HTERT RPE-1 (cell line): ENCODE results near the gene QSOX2.

Source experiments
- in situ Hi-C: fragments of 300-500 bp; cut with MboI; formaldehyde crosslinking; loops from 4 replicates; pipeline ENCODE4 v1.14.3; 2020; ENCODE audit warnings: low sequenced_read_pairs

Gene QSOX2

DNA sequence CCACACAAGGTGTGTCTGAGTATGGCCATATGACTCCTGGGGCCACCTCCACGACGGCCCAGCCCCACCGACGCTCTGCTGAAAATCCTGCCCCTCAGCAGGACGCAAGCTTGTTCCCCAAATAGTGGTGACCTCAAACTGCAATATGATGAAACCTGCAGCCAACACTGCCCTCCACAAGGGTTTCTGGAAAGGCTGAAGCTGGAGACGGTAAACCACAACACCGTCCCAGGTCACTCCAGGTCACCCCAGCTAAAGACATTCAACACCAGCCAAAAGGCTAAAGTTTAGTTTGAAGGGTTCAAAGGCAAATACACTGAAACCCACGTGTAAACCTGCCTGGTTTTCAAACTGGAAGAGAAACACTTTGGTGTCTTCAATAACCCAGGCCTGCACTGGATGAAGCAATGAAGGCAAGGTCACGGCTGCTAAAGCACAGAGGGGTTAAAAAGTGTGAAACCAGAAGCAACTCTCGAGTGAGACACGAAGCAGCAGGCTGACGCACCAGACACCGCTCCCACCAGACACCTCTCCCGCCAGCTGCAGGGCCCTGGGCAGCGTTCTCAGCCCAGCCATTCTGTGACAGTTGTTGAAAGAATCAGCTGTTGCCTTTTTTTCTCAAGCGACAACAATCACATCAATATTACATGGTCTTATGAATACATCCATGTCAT, 38.9 kb downstream of the QSOX2 start:
- in situ Hi-C loops = no loop called here

DNA sequence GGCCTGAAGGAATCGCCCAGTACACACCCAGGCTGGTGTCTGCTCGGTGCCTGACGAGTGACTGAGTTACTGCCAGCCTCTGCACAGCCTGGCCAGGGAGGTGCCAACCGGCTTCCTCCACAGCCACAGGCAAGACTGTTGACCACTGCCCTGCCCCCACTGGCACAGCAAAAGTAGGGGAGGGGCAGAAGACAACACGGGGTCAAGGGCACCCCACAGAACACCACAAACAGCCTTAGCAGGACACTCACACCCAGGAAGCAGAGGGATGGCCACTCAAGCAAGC, 40.0 kb downstream of the QSOX2 start:
- in situ Hi-C loops = no loop called here

DNA sequence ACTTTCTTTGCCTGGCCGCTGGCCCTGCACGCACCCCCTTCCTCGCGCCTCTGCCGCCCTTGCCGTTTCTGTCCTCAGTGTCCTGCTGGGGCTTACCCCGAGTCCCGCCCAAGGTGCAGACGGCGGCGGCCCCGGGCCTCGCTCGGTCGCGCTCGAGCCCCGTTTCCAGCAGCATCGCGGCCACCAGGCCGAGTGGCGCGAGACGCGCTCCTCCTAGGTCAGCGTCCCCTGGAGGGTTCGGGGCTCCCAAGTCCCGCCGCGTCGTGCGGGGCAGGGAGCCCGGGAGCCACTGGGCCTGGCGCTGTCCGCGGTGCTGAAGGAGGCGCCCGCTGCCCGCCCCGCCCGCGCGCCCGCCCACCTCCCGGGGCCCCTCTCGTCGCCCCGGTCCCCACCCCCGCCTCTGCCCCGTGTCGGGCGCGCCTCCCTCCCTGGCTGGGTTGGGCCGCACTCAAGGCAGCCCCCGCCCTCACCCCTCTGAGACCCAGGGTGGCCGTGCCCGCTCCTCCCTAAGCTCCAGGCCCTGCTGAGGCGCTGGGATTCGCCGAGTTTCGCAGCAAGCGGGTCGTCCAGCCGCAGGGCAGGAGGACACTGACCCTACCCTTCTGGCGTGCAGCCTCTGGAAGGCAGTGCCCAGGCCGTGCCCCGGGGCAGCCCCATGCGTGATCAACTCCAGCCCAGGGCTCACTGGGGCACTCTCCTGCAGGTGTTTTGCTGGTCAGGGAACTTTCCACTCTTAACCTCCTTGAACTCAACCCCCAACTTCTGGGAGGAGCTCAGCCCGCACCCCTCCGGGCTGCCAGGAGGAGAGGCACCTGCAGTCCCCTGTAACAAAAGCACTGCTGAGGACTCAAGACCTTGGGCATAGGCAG, 40.5 kb downstream of the QSOX2 start, which contains the start of gene LHX3:
TSS of gene LHX3 (minus strand) at position 291 of the 869 bp plus-strand sequence. CDS start at position 175, 116 bp downstream.
- in situ Hi-C loops = no loop called here

DNA sequence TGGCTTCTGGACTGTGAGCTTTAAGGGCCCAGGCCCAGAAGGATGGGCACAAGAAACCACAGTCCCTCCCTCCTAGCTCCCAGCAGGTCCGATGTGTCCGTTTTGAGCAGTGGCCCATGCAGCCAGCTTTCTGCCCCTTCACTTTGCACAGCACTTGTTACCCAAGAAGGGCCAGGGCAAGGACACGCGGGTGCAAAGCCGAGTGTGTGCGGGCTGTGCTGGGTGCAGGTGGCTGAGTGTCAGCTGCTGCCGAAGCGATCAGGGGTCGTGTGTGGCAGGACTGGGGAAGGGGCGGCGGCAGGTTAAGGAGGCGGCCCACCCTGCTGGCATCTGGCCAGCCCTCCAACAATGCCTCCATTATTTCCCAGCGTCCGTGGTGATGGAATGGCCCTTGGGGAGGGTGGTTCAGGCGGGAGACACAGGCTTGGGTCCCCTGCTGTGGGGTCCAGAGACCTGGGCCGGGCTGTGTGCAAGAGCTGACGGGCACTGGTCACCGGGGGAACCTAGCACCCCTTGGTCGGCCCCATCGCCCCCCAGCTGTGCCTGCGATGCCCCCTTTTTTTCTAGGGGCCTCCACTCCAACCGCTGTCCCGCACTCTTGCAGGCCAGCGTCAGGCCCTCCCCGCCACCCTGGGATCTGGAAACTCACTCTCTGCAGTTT, 41.3 kb downstream of the QSOX2 start:
- in situ Hi-C loops = no loop called here

DNA sequence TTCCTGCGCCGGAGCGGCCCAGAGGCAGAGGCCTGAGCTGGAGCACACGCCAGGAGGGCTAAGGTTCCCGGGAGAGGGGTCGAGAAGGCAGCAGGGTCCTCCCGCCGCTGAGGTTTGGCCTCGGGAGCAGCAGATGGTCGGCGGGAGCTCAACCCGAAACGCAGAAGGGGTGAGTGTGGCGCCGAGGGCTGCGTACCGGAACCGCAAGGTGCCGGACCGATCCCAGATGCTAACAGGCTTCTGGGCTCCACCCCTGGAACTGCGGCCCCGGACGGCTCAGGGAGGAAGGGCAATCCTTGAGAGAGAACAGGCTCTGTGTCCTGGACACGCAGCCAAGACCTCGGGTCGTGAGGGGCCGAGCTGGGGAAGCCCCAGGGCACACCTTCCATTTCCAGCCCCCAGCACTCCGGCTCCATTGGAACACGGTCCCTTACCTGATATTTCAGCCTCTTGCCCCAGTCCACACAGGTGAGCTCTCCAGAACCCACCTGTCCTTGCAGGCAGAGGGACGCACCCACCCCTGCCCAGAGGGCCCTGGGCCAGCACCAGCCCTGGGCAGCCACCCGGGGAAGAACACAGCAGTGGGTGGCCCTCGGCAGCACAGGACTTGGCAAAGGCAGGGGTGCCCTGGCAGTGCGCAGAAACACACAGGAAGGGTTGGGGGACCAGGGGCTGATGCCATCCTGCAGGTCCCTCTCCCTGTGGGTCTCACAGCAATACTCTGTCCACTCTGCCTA, 42.0 kb downstream of the QSOX2 start:
- in situ Hi-C loops = no loop called here

DNA sequence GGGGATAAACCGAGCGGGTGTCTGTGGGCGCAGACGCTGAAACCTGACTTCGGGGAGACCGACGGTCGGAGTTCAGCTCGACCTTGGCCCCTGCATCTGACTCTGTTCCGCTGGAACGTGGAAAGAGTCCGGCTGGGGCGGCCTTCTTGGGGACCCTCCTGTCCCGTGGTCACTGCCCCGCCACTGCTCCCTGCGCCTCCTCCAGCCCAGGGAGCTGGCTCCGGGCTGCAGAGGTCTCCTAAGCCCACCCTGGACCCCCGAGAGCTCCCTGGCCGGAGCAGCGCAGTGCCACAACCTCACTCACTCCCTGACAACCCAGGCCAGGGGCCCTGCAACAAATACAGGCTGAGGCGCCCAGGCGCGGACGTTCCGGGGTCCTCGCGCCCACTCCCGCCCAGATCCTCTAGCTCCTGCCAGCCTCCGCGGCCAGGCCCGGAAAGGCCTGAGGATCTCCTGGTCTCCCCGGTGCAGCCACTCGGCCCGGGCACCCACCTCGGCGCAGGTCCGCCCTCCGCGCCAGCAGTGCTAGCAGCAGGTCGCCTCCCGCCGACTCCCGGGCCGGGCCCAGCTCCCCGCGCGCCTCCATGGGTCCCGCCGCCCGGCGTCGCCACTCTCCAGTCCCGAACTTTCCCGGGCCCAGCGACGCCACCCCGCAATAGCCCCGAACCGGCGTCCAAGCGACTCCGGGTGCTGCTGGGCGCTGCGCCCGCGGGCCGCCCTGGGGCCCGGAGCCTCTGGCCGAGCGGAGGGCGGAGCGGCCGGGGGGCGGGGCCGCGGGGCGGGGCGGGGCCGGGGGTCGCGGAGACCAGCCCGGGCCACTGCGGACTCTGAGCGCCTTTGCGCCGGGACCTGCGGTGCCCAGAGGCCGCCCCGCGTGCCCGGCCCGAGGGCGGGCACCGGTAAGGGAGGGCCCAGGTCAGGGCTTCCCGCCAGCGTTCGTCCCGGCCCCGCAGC, 42.9 kb downstream of the QSOX2 start:
- in situ Hi-C loops = no loop called here

DNA sequence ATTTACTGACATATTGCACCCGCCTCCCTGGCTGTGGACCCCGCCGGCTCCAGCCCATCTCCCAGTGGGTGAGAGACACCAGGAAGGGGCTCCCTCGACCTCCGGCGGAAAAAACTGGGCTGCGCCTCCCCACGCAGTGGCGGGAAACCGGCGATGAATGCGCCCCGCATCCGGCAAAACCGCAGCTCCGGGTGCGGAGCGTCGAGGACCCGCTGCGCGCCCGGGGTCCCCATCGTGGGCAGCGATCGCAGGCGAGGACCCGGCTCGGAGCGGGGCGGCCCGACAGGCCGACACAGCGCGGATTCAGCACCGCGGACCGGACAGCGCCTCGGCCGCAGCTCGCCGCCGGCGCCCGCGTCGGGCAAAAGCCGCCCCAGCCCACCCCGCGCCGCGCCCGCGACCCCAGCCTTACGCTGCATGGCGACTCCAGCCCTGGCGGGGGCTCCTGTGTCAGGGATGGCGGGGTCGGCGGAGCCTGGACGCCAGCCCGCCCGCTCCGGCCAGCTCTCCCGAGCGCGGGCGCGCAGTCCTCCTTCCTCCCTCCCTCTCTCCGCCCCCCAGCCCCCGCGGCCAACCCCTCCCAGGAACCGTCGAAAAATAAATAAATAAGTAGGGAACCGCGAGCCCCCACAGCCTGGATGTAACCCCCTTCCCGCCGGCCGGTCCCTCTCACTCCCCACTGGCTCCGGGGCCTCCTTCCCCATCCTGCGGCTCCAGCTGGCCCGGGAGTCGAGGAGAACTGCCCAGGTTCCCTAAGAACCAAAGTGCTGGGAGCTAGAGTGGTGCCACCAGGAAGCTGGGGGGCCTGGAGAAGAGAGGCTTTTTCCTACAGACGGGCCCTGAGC, 43.8 kb downstream of the QSOX2 start:
- in situ Hi-C loops = no loop called here

DNA sequence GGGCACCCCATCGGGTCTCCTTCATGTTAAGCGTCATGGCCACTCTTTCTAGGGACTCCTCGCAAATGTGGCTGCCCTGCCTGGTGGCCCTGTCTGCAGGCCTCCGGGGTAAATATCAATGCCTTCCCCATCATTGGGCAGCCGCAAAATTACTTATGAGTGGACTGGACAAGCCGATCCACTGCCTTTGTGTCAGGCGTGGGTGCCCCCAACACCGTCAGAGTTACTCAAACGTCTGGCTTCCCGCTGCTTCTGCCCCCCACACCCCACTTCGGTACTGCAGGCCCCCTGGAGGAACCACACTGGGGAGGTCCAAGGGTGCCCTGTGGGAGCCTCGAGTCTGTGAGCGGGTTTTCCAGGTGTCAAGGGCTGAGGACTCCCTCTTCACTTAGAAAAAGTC, 44.4 kb downstream of the QSOX2 start:
- in situ Hi-C loops = no loop called here

DNA sequence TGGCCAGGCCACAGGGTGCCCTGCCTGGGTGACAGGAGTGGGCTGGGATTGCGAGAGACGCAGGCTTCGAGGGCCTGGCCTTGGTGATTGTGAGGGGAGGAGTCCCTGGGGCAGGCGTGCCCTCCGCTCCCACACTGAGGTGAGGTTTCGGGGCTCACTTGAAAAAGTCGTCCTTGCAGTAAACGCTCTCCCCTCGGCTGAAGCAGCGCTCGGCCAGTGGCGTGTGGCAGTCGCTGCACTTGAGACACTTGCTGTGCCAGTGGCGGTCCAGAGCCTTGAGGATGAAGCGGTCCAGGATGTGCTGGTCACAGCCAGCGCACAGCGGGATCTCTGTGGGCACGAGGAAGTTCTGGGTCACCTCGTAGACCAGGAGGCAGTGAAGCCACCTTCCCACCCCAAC, 45.2 kb downstream of the QSOX2 start:
- in situ Hi-C loops = no loop called here

DNA sequence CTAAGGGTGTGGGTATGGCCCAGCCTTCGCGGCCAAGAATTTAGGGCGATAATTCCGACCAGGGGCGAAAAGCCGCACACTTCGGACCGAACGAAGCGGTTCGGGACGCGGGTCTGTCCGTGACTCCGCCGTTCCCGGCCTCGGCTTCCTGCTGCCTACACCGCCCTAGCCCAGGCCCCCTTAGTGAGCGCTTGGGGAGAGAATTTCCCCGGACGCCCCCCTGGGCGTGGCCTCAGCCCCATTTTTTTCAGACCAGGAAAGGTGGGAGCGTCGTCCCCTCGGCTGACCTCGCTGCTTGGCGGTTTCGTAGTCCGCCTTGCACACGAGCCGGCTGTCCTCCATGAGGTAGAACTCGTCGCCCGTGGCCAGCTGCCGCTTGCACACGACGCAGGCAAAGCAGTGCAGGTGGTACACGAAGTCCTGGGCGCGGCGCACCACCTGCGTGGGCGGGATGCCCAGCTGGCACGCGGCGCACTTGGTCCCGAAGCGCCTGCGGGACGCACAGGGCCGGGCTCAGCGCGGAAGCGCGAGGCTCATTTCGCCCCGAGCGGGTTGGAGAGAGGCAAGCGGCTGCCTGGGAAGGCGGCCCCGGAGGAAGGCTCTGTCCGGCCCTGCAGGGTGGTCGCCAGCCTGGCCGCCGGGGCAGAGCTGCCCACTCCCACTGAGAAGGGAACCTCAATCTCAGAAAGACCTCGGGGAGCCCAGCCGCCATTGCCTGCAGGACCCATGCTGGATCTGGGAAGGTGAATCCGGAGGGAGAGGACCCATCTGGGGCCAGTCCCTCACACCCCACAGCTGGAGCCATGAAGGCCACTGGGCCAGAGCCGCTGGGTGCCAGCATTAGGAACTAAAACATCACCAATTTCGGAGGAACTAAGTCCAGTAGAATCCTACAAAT, 46.0 kb downstream of the QSOX2 start:
- in situ Hi-C loops = no loop called here

DNA sequence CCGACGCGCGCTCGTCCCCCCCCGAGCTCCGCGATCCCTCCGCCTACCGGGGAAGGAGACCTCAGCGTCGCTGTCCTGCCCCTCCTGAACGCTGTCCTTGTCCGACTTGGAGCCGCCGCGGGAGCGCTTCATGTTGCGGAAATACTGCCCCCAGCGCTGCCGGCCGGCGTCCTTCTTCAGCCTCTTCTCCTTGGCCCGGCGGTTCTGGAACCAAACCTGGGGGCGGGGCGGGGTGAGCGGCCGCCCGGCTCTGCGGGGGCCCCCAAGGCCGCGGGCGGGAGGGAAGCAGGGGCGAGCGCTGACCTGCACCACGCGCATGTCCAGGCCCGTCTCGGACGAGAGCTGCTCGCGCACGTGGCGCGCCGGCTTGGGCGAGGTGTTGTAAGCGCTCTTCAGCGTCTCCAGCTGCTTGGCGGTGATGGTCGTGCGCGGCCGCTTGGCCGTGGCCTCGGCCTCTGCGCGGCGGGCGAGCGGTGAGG, 47.0 kb downstream of the QSOX2 start:
- in situ Hi-C loops = no loop called here

DNA sequence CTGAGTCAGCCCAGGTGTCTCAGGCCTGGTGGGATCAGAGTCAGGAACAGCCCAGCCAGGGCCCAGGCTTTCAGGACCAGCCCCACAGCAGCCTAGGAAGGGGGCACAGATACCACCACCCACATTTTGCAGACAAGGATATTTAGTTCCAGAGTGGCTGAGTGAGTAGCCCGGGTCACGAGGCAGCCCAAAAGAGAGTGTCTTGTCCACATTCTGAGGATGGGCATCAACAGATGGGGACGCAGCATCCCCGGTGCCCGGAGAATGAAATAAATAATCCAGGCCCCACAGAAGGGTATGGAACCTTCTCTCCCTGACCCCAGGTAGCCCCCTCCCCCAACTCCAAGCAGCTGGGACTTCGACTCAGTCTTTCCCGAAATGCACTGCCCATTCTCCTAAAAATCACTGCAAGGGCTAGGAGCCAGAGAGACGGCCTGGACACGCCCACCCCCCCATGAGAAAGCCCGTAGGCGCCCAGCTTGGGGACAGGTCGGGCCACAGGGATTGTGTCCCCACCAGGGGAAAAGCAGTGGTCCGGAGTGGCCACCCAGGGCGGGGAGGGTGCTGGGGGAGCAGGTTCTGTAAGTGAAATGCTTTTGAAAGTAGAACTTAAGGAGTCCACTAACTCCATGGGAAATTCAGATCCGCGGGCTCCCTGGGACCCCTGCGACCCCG, 47.5 kb downstream of the QSOX2 start:
- in situ Hi-C loops = no loop called here

DNA sequence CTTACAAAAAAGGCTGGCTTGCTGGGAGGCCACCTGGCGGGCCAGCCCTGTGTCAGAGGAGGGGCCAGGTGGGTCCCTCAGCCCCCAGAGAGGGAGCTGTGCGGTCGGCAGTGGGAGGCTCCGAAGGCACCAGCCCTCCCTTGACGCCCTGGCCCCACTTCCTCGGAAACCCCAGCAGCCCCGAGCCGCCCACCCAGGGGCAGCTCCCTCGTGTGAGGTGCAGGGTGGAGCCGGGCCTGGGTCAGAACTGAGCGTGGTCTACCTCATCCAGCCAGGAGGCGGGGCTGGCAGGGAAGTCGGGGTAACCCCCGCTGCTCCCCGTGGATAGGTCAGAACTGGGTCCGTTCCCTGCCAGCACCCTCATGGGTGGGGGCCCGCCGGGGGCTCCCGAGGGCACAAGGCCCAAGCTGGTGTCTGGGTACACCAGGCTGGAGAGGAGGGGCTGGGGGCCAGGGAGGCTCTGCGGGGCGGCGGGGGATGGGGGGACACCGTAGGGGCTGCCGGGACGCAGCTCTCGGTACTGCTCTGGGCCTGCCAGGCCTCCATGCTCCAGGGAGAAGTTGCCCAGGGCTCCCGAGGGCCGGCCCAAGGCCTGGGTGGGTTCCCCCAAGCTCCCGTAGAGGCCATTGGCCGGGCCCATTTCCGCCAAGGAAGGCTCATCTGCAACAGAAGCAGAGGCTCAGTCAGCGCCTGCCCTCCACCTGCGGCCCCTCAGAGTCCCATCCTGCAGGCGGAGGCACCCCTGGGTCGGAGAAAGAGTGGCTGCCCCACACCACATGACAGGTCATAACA, 48.3 kb downstream of the QSOX2 start:
- in situ Hi-C loops = no loop called here

DNA sequence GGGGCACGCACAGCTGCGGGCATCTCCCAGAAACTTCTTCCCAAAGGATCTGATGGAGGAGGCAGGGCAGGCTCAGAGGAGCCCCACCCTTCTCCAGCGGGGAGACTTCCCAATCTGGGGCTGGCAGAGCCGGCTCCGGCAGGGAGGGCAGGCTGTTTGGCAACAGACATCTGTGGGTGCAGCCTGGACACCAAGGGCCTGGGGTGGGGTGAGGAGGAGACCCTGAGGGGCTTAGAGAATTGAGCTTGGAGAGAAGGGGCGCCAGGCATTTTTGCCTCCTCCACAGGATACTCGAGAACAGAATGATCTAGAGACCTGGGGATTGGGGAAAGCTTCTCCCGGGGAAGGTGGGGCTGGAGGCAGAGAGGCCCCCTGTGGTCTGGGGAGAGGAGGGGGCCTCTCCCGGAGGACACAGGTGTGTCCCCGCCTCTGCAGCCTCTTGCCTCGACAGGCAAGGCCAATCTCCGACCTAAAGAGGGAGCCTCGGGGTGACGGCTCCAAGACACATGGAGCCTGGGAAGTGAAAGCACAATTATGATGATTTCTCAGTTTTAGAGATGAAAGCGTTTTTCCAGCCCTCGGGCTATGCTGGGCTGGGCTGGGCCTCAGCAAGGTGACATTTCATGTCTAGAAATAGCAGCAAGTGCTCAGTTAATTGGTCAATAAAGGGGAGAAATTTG, 49.1 kb downstream of the QSOX2 start:
- in situ Hi-C loops = no loop called here

DNA sequence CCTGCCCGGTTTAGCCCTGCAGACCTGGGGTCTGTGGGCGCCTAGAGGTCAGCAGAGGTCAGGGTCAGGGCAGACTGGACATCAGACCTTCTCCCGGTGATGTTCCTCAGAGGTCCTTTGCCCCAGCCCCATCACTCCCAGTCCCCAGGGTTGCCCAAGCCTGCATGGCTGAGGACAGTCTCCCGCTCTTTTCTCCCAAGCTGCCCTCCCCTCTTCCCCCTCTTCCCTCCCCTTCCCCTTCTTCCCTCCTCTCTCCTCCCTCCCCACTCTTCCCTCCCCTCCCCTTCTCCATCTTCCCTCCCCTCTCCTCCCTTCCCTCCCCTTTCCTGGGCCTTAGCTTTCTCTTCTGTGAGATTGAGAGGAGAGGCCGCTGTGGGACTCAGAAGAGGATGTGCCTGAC, 51.1 kb downstream of the QSOX2 start:
- in situ Hi-C loops = no loop called here

DNA sequence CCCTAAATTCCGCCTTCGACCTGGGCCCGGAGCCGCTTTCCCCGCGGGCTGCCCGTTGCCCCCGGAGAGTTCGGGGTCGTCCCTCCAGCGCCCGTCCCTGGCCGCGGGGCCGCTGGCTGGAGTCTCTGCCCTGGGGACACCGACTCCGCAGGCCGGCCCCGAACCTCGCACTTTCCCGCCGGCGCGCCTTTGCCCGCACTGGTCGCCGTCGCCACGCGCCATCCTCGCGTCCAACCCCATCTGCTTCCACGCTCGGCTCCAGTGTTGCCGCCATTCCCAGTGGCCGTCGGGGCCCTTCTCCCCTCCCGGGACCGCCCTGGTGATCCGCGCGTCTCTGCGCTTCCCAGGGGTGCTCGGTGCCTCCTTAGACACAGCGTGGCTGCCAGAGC, 51.7 kb downstream of the QSOX2 start:
- in situ Hi-C loops = no loop called here
